A549 (cell line): ENCODE measurements around the gene MCFD2. TPM values are rescaled to one million over a fixed set of nuclear protein-coding genes. Genes with fewer than 3 reads are reported as not detected.

ENCODE experiments used
- ATAC-seq, 2 experiments: fragments of 200-7000 bp in 1 of 2; fragments of >200 bp in 1 of 2; cut with Nextera tagmentation in 1 of 2; cut with Tn5 transposase in 1 of 2; 3 replicates each; pipeline versions ENCODE4 v1.8.0 to v1.9.1; 2018 to 2020; ENCODE audit warnings: mild to moderate bottlenecking in 1 of 2, moderate library complexity in 1 of 2
- CTCF ChIA-PET: fragments of 300-600 bp; sonication (Branson Sonifier 250); formaldehyde crosslinking; extraction: SDS; loops from one replicate; lab custom pipeline; 2021; ENCODE audit warnings: antibody characterized with exemption, inconsistent platforms; lab: Yijun Ruan, JAX
- POLR2A ChIA-PET: fragments of 350-600 bp; formaldehyde crosslinking; extraction: SDS; loops from one replicate; lab custom pipeline; 2021; ENCODE audit warnings: antibody characterized with exemption, inconsistent platforms; lab: Yijun Ruan, JAX
- DNase-seq, 2 experiments: peaks; one replicate each; pipeline versions ENCODE4 v3.0.0 to v3.0.0-alpha.2; 2011 to 2016; ENCODE audit warnings: low read depth in 1 of 2, low spot score in 1 of 2
- FAIRE-seq: peaks from 2 replicates; lab custom pipeline; 2011; peaks lifted over from hg19 to GRCh38; lab: Jason Lieb, UNC
- H3K27ac ChIP-seq, 2 experiments: fragments of >200 bp; sonication (Bioruptor Twin); formaldehyde crosslinking; 3 replicates each; pipeline ENCODE4 v1.5.1; 2016 to 2017
- H3K4me1 ChIP-seq: fragments of >200 bp; sonication (Bioruptor Twin); formaldehyde crosslinking; 3 replicates; pipeline ENCODE4 v1.6.1; 2016
- H3K4me2 ChIP-seq: fragments of >200 bp; sonication (Bioruptor Twin); formaldehyde crosslinking; 3 replicates; pipeline ENCODE4 v1.6.1; 2016
- H3K4me3 ChIP-seq: fragments of >200 bp; sonication (Bioruptor Twin); formaldehyde crosslinking; 3 replicates; pipeline ENCODE4 v1.5.1; 2016
- H3K9me3 ChIP-seq: fragments of >200 bp; sonication (Bioruptor Twin); formaldehyde crosslinking; 3 replicates; pipeline ENCODE4 v1.6.1; 2016
- BHLHE40 ChIP-seq: IDR thresholded peaks from 2 replicates; pipeline ENCODE4 v1.6.1; 2012; ENCODE audit warnings: low read depth, low read length, inconsistent platforms
- CEBPB ChIP-seq, 2 experiments: fragments of >200 bp in 1 of 2; sonication (Bioruptor Twin) in 1 of 2; formaldehyde crosslinking in 1 of 2; IDR thresholded peaks; 2 replicates each; pipeline ENCODE4 v1.6.1; 2012 to 2016
- CHD2 ChIP-seq: fragments of 150-350 bp; IDR thresholded peaks from 2 replicates; pipeline ENCODE4 v1.6.1; 2014; ENCODE audit warnings: low read length; ENCODE audit not compliant: partially characterized antibody
- CHD4 ChIP-seq: fragments of 200-600 bp; sonication (generic); IDR thresholded peaks from 2 replicates; pipeline ENCODE4 v1.6.1; 2016; ENCODE audit warnings: antibody characterized with exemption, mild to moderate bottlenecking, borderline replicate concordance
- EHF ChIP-seq: fragments of 250-450 bp; sonication (Bioruptor Pico); IDR thresholded peaks from 2 replicates; pipeline ENCODE4 v1.5.0; 2020; ENCODE audit warnings: mild to moderate bottlenecking
- EHMT2 ChIP-seq: fragments of 200-600 bp; sonication (generic); IDR thresholded peaks from 2 replicates; pipeline ENCODE4 v1.6.1; 2016; ENCODE audit warnings: antibody characterized with exemption, low read depth, mild to moderate bottlenecking, moderate library complexity
- ESRRA ChIP-seq: fragments of 150-350 bp; IDR thresholded peaks from 2 replicates; pipeline ENCODE4 v1.6.1; 2014; ENCODE audit warnings: mild to moderate bottlenecking, low read length, borderline replicate concordance
- FOSL2 ChIP-seq, 2 experiments: fragments of 450-650 bp in 1 of 2; fragments of >200 bp in 1 of 2; sonication (Bioruptor Twin) in 1 of 2; formaldehyde crosslinking; IDR thresholded peaks; 2 replicates each; pipeline versions ENCODE4 v1.5.0 to v1.6.1; 2016 to 2020; ENCODE audit warnings: mild to moderate bottlenecking in 1 of 2, moderate library complexity in 1 of 2
- HOXB13 ChIP-seq: fragments of 250-450 bp; sonication (Bioruptor Pico); IDR thresholded peaks from 2 replicates; pipeline ENCODE4 v1.5.0; 2020; ENCODE audit warnings: low read depth, mild to moderate bottlenecking, moderate library complexity
- HOXB5 ChIP-seq: fragments of 250-450 bp; sonication (Bioruptor Pico); IDR thresholded peaks from 2 replicates; pipeline ENCODE4 v1.5.0; 2020; ENCODE audit warnings: mild to moderate bottlenecking, moderate library complexity
- KDM5A ChIP-seq: fragments of 200-600 bp; sonication (generic); IDR thresholded peaks from 2 replicates; pipeline ENCODE4 v1.6.1; 2016; ENCODE audit warnings: antibody characterized with exemption, mild to moderate bottlenecking
- MAZ ChIP-seq: fragments of 150-350 bp; IDR thresholded peaks from 2 replicates; pipeline ENCODE4 v1.6.1; 2014; ENCODE audit warnings: antibody characterized with exemption, low read depth, low read length, borderline replicate concordance
- PHF8 ChIP-seq: fragments of 200-600 bp; sonication (generic); IDR thresholded peaks from 2 replicates; pipeline ENCODE4 v1.6.1; 2016; ENCODE audit warnings: low read depth, mild to moderate bottlenecking, antibody characterized with exemption, moderate library complexity, borderline replicate concordance
- POLR2AphosphoS2 ChIP-seq: conservative IDR thresholded peaks from 2 replicates; pipeline ENCODE4 v1.6.1; 2012; ENCODE audit warnings: low read length, improper control_type of control experiment, inconsistent platforms
- RCOR1 ChIP-seq: fragments of 150-350 bp; IDR thresholded peaks from 2 replicates; pipeline ENCODE4 v1.6.1; 2014; ENCODE audit warnings: antibody characterized with exemption, low read length, low read depth
- TFCP2L1 ChIP-seq: fragments of 250-450 bp; sonication (Bioruptor Pico); IDR thresholded peaks from 2 replicates; pipeline ENCODE4 v1.5.0; 2021; ENCODE audit warnings: mild to moderate bottlenecking
- TP53 ChIP-seq: fragments of 250-450 bp; sonication (Bioruptor Pico); IDR thresholded peaks from 2 replicates; pipeline ENCODE4 v1.5.0; 2021; ENCODE audit warnings: mild to moderate bottlenecking, moderate library complexity
- USF2 ChIP-seq: fragments of 450-650 bp; IDR thresholded peaks from 2 replicates; pipeline ENCODE4 v1.6.1; 2014; ENCODE audit warnings: antibody characterized with exemption
- ZFP36 ChIP-seq: fragments of 450-650 bp; IDR thresholded peaks from 2 replicates; pipeline ENCODE4 v1.6.1; 2014; ENCODE audit warnings: borderline replicate concordance; ENCODE audit not compliant: partially characterized antibody
- ZNF302 ChIP-seq: fragments of 250-450 bp; sonication (Bioruptor Pico); IDR thresholded peaks from 2 replicates; pipeline ENCODE4 v1.9.0; 2021; ENCODE audit warnings: inconsistent platforms, mild to moderate bottlenecking, moderate library complexity
- WGBS: methylation state at CpG from one replicate; pipeline ENCODE4 v1.1.6; 2017; ENCODE audit errors: missing lambda C conversion rate; 5-methylcytosine and 5-hydroxymethylcytosine counted together
- polyA plus RNA-seq, 4 experiments: library from polyadenylated mRNA; depleted of rRNA in 3 of 4; stranded (reverse); fragments of >200 nt; fragmentation: RNase III in 1 of 4; extraction: RNeasy Plus Mini Kit Qiagen cat#74134 plus additional on column Dnase treatment in 1 of 4; gene quantifications; 2 replicates in 3 of 4; 3 replicates in 1 of 4; pipeline ENCODE4 v1.2.3, GENCODE V29; 2011 to 2017
- TF ChIP-seq, protein P1 (sequence below): fragments of 200-600 bp; sonication (generic); IDR thresholded peaks from 2 replicates; pipeline ENCODE4 v1.6.1; 2016; ENCODE audit warnings: antibody characterized with exemption, mild to moderate bottlenecking, moderate library complexity
- TF ChIP-seq, protein P2 (sequence below): fragments of >200 bp; sonication (Bioruptor Twin); formaldehyde crosslinking; IDR thresholded peaks from 3 replicates; pipeline ENCODE4 v1.5.1; 2016

The MCFD2 gene
- polyA plus RNA-seq, 2 of the 4 experiments (the other 2 are of a cell fraction), result 118 to 210 TPM

DNA sequence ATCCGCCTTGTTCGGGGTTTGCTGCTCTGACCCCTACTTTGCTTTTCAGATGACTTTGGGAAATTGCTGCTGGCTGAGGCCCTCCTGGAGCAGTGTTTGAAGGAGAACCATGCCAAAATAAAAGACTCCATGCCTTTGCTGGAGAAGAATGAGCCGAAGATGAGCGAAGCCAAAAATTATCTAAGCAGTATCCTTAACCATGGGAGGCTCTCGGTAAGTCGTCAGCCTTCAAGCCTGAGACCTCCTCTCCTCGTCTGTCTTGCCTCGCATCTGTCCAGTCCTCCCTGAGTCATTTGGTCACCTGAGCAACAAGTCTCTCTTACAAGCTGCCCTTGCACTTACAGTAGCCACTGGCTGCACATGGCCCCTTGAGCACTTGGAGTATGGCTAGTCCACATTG, 34.7 kb upstream of the MCFD2 start:
- no peak overlapping the region for H3K4me2 ChIP-seq
- peak overlapping the region in 1 of 2 experiments; percentile 5; a peak in 1 of 6 replicates for H3K27ac ChIP-seq
- 90% methylated on average over 8 of the region's 8 CpGs for WGBS
- CTCF ChIA-PET, result interaction anchor here (1.1 to 1.2 kb wide), 2 partner anchors 32 to 372 kb away, joined by 3 to 4 read pairs; no protein-coding TSS in a partner anchor
- H3K4me3 ChIP-seq, result no peak overlapping the region
- POLR2A ChIA-PET, result no interaction called here
- FAIRE-seq (no peak), ATAC-seq (no peak), DNase-seq (no peak)
- H3K9me3 ChIP-seq, result no peaks in the 10 kb centered on the region
- TF ChIP-seq POLR2AphosphoS2 (no peak), TP53 (CRISPR knock-in tag) (no peak), ZFP36 (no peak), ESRRA (no peak), EHF (CRISPR knock-in tag) (no peak), BHLHE40 (no peak), CHD4 (no peak), TFCP2L1 (no peak), CHD2 (no peak), MAZ (no peak), ZNF302 (no peak)
- H3K4me1 ChIP-seq, result peaks cover 48% of the 10 kb centered on the region

GRCh38 chr2:46947841-46948240, 32.2 kb upstream of the MCFD2 start:
- POLR2A ChIA-PET, result no interaction called here
- no peak overlapping the region for H3K4me2 ChIP-seq
- WGBS, result 84% methylated on average over 11 of the region's 11 CpGs
- no peak for FAIRE-seq
- DNase-seq, result no peak
- no peak for ATAC-seq
- no peak overlapping the region for H3K27ac ChIP-seq
- H3K4me3 ChIP-seq, result no peak overlapping the region
- no peaks in the 10 kb centered on the region for H3K9me3 ChIP-seq
- TF ChIP-seq KDM5A (no peak), RCOR1 (no peak), USF2 (no peak), CHD2 (no peak), ZFP36 (no peak), HOXB5 (CRISPR knock-in tag) (no peak), CEBPB (IDR thresholded peaks at IDR 0.05) (no peak), BHLHE40 (no peak), FOSL2 (IDR thresholded peaks at IDR 0.05) (no peak), FOSL2 (CRISPR knock-in tag; IDR thresholded peaks at IDR 0.05) (no peak), ZNF302 (no peak), EHMT2 (no peak), PHF8 (no peak), HOXB13 (no peak)
- TF ChIP-seq, protein P1, sequence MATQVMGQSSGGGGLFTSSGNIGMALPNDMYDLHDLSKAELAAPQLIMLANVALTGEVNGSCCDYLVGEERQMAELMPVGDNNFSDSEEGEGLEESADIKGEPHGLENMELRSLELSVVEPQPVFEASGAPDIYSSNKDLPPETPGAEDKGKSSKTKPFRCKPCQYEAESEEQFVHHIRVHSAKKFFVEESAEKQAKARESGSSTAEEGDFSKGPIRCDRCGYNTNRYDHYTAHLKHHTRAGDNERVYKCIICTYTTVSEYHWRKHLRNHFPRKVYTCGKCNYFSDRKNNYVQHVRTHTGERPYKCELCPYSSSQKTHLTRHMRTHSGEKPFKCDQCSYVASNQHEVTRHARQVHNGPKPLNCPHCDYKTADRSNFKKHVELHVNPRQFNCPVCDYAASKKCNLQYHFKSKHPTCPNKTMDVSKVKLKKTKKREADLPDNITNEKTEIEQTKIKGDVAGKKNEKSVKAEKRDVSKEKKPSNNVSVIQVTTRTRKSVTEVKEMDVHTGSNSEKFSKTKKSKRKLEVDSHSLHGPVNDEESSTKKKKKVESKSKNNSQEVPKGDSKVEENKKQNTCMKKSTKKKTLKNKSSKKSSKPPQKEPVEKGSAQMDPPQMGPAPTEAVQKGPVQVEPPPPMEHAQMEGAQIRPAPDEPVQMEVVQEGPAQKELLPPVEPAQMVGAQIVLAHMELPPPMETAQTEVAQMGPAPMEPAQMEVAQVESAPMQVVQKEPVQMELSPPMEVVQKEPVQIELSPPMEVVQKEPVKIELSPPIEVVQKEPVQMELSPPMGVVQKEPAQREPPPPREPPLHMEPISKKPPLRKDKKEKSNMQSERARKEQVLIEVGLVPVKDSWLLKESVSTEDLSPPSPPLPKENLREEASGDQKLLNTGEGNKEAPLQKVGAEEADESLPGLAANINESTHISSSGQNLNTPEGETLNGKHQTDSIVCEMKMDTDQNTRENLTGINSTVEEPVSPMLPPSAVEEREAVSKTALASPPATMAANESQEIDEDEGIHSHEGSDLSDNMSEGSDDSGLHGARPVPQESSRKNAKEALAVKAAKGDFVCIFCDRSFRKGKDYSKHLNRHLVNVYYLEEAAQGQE, result no peak
- TF ChIP-seq, protein P2, sequence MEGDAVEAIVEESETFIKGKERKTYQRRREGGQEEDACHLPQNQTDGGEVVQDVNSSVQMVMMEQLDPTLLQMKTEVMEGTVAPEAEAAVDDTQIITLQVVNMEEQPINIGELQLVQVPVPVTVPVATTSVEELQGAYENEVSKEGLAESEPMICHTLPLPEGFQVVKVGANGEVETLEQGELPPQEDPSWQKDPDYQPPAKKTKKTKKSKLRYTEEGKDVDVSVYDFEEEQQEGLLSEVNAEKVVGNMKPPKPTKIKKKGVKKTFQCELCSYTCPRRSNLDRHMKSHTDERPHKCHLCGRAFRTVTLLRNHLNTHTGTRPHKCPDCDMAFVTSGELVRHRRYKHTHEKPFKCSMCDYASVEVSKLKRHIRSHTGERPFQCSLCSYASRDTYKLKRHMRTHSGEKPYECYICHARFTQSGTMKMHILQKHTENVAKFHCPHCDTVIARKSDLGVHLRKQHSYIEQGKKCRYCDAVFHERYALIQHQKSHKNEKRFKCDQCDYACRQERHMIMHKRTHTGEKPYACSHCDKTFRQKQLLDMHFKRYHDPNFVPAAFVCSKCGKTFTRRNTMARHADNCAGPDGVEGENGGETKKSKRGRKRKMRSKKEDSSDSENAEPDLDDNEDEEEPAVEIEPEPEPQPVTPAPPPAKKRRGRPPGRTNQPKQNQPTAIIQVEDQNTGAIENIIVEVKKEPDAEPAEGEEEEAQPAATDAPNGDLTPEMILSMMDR, result no peak
- TF ChIP-seq, all 56 proteins: peak for 0
- CTCF ChIA-PET, result interaction anchor here (1.0 to 1.7 kb wide), 2 partner anchors 10 to 375 kb away, joined by 3 to 7 read pairs; no protein-coding TSS in a partner anchor
- peaks cover 37% of the 10 kb centered on the region for H3K4me1 ChIP-seq
